Lung (tissue), 12 donors: Measurements from ENCODE around the gene STRN3. TPM values are rescaled to one million over a fixed set of nuclear protein-coding genes. Genes with fewer than 3 reads are reported as not detected.
A peak's percentile ranks its signal among the peaks of the same experiment; 100 is the strongest.

Source experiments
- ATAC-seq: fragments of 200-7000 bp; cut with Tn5 transposase; one replicate; pipeline ENCODE4 v1.9.1; 2020; ENCODE audit warnings: moderate number of reproducible peaks; ENCODE audit not compliant: insufficient read depth, low FRiP score
- DNase-seq, 3 donors: peaks; one replicate each; pipeline ENCODE4 v3.0.0-alpha.2; 2013 to 2017
- H3K27ac ChIP-seq, 2 donors: one replicate each; pipeline ENCODE4 v1.5.1; 2013; ENCODE audit warnings: mild to moderate bottlenecking in 2 of 2, moderate library complexity in 2 of 2, control low read depth in 1 of 2, inconsistent platforms in 1 of 2, low read depth in 1 of 2, low read length in 1 of 2
- H3K27me3 ChIP-seq, 3 donors: one replicate each; pipeline ENCODE4 v1.5.1; 2013; ENCODE audit warnings: low read length in 2 of 3; ENCODE audit not compliant: control insufficient read depth in 3 of 3, insufficient read depth in 3 of 3
- H3K36me3 ChIP-seq, 4 donors: one replicate each; pipeline ENCODE4 v1.5.1; 2013; ENCODE audit warnings: low read length in 4 of 4, mild to moderate bottlenecking in 1 of 4, moderate library complexity in 1 of 4; ENCODE audit not compliant: control insufficient read depth in 4 of 4, insufficient read depth in 4 of 4
- H3K4me1 ChIP-seq, 5 donors: one replicate each; pipeline ENCODE4 v1.5.1; 2013; ENCODE audit warnings: low read length in 5 of 5, mild to moderate bottlenecking in 2 of 5, moderate library complexity in 1 of 5; ENCODE audit not compliant: control insufficient read depth in 5 of 5, insufficient read depth in 5 of 5
- H3K4me3 ChIP-seq: one replicate; pipeline ENCODE4 v1.5.1; 2013; ENCODE audit warnings: mild to moderate bottlenecking, control low read depth, moderate library complexity
- H3K9ac ChIP-seq, 2 donors: one replicate each; pipeline ENCODE4 v1.5.1; 2013; ENCODE audit warnings: low read length in 2 of 2, control low read depth in 1 of 2; ENCODE audit not compliant: insufficient read depth in 1 of 2
- H3K9me3 ChIP-seq, 4 donors: one replicate each; pipeline ENCODE4 v1.5.1; 2013; ENCODE audit warnings: low read length in 3 of 4, mild to moderate bottlenecking in 1 of 4, moderate library complexity in 1 of 4; ENCODE audit not compliant: control insufficient read depth in 4 of 4, insufficient read depth in 3 of 4
- WGBS, 2 donors: extraction: QIAGEN DNeasy Blood & Tissue Kit; methylation state at CpG; one replicate each; pipeline ENCODE4 v1.1.7; 2013; 5-methylcytosine and 5-hydroxymethylcytosine counted together
- polyA plus RNA-seq, 2 donors: library from polyadenylated mRNA; stranded (reverse); fragments of 200-250 nt; gene quantifications; one replicate each; pipeline ENCODE4 v1.2.1, GENCODE V29; 2013
- total RNA-seq, 2 donors: library from RNA; depleted of rRNA in 1 of 2; stranded (reverse); fragments of >200 nt in 1 of 2; gene quantifications; one replicate each; pipeline ENCODE4 v1.2.1, GENCODE V29; 2014 to 2021
- TF ChIP-seq, protein P1 (sequence below): IDR thresholded peaks from 2 replicates; pipeline ENCODE4 v1.5.1; 2012; ENCODE audit warnings: mild to moderate bottlenecking; ENCODE audit errors: control extremely low read depth, extremely low read depth
- donor health status: control.
- donor health status: control.
- donor health status: Bipolar disorder and iron deficiency.
- donor health status: healthy.
- donor health status: DM: yes; HTN: yes; CAD: no.

Gene STRN3
- total and polyA plus RNA-seq, 4 donors = 10.6 to 86.8 (median 19.0) TPM

- Histone ChIP-seq H3K27me3 (no peaks in the 10 kb centered on the region), H3K27ac (no peak overlapping the region), H3K9me3 (no peaks in the 10 kb centered on the region), H3K9ac (no peak overlapping the region), H3K4me1 (peaks cover 0 to 15% (median 12%) of the 10 kb centered on the region in 5 donors), H3K4me3 (no peak overlapping the region), H3K36me3 (peaks cover 0 to 5% (median 3%) of the 10 kb centered on the region in 4 donors)
- no peak for ATAC-seq
- 92% methylated on average over 4 of the region's 4 CpGs for WGBS, 2 donors
- TF ChIP-seq, protein P1, sequence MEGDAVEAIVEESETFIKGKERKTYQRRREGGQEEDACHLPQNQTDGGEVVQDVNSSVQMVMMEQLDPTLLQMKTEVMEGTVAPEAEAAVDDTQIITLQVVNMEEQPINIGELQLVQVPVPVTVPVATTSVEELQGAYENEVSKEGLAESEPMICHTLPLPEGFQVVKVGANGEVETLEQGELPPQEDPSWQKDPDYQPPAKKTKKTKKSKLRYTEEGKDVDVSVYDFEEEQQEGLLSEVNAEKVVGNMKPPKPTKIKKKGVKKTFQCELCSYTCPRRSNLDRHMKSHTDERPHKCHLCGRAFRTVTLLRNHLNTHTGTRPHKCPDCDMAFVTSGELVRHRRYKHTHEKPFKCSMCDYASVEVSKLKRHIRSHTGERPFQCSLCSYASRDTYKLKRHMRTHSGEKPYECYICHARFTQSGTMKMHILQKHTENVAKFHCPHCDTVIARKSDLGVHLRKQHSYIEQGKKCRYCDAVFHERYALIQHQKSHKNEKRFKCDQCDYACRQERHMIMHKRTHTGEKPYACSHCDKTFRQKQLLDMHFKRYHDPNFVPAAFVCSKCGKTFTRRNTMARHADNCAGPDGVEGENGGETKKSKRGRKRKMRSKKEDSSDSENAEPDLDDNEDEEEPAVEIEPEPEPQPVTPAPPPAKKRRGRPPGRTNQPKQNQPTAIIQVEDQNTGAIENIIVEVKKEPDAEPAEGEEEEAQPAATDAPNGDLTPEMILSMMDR = no peak
- no peak for DNase-seq
Measured at GRCh38 chr14:31021576-31021949, 4.6 kb downstream of the STRN3 start.

GRCh38 chr14:31020834-31021575 lies 5.2 kb downstream of the STRN3 start:
- ATAC-seq (no peak), DNase-seq (peak in 1 of 3 donors; percentile 13)
- Histone ChIP-seq H3K9ac (no peak overlapping the region), H3K27me3 (no peaks in the 10 kb centered on the region), H3K27ac (no peak overlapping the region), H3K4me1 (peaks cover 0 to 15% (median 12%) of the 10 kb centered on the region in 5 donors), H3K4me3 (no peak overlapping the region), H3K36me3 (peaks cover 0 to 5% (median 3%) of the 10 kb centered on the region in 4 donors), H3K9me3 (no peaks in the 10 kb centered on the region)
- WGBS, 2 donors = 88 to 93% methylated on average over 8 of the region's 8 CpGs
- TF ChIP-seq, protein P1 = no peak

DNA sequence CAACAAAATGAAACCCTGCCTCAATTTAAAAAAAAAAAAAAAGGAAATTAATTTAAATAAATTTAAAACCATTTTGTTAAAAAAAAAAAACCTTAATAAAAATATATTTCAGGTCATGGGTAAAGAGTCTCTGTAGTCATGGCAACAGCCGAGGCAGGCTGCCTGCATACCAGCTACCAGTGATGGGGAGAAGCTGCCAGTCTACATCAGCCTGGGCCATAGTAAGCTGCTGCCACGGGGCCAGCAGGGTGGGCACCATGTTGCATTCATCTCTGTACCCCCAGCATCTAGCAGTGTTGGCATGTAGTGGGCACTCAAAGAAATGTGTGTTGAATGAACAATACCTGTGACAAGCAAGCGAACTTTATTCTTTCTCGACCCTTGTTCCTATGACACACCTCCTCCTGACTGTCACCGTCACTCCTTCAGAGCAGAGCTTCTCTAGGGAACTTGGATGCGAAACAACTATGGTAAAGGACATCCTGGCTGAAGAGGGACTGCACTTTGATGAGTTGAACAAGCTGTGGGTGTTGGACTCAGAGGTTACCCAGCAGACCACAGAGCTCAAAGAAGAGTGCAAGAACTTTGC lies 8.0 kb downstream of the STRN3 start:
- no peak for ATAC-seq
- H3K4me1 ChIP-seq = peaks cover 0 to 7% (median 0%) of the 10 kb centered on the region in 5 donors

More for the DNA sequence above, 8.0 kb downstream of the STRN3 start:
- WGBS, 2 donors = 88 to 94% methylated on average over 6 of the region's 6 CpGs
- no peaks in the 10 kb centered on the region for H3K9me3 ChIP-seq
- no peak overlapping the region for H3K4me3 ChIP-seq
- DNase-seq = no peak
- H3K27me3 ChIP-seq = no peaks in the 10 kb centered on the region
- TF ChIP-seq, protein P1 = no peak
- H3K27ac ChIP-seq = no peak overlapping the region
- H3K9ac ChIP-seq = no peak overlapping the region
- H3K36me3 ChIP-seq = peaks cover 0 to 5% (median 3%) of the 10 kb centered on the region in 4 donors
